Osteoblast (primary cell): ENCODE results near the gene KREMEN1. TPM values are rescaled to one million over a fixed set of nuclear protein-coding genes. Genes with fewer than 3 reads are reported as not detected.

Experiments
- DNase-seq: peaks from one replicate; pipeline ENCODE4 v3.0.0; 2011; ENCODE audit warnings: low spot score, mixed read lengths; ENCODE audit not compliant: insufficient read length; ENCODE audit errors: missing footprints
- H2AFZ ChIP-seq: 2 replicates; pipeline ENCODE4 v1.6.0; 2011; ENCODE audit warnings: mild to moderate bottlenecking, low read length
- H3K27ac ChIP-seq: 2 replicates; pipeline ENCODE4 v1.5.1; 2011; ENCODE audit warnings: mild to moderate bottlenecking, low read depth, low read length, moderate library complexity
- H3K27me3 ChIP-seq: 2 replicates; pipeline ENCODE4 v1.6.0; 2012; ENCODE audit warnings: mild to moderate bottlenecking, control low read depth, inconsistent platforms, low read length, moderate library complexity; ENCODE audit not compliant: insufficient read depth
- H3K36me3 ChIP-seq: 2 replicates; pipeline ENCODE4 v1.5.1; 2011; ENCODE audit warnings: mild to moderate bottlenecking, low read length, control low read depth, moderate library complexity; ENCODE audit not compliant: insufficient read depth
- H3K4me1 ChIP-seq: 2 replicates; pipeline ENCODE4 v1.5.1; 2011; ENCODE audit warnings: mild to moderate bottlenecking, low read length, control low read depth, moderate library complexity; ENCODE audit not compliant: insufficient read depth
- H3K4me2 ChIP-seq: 2 replicates; pipeline ENCODE4 v1.6.0; 2011; ENCODE audit warnings: mild to moderate bottlenecking, low read length; ENCODE audit not compliant: insufficient read depth
- H3K4me3 ChIP-seq: fragments of 200-600 bp; sonication (generic); 3 replicates; pipeline ENCODE4 v1.5.1; 2012; ENCODE audit warnings: mild to moderate bottlenecking, low read length, inconsistent platforms; ENCODE audit not compliant: insufficient read depth
- H3K79me2 ChIP-seq: 2 replicates; pipeline ENCODE4 v1.6.0; 2012; ENCODE audit warnings: mild to moderate bottlenecking, low read length, control low read depth, inconsistent platforms; ENCODE audit not compliant: insufficient read depth
- H3K9me3 ChIP-seq: 2 replicates; pipeline ENCODE4 v1.5.1; 2011; ENCODE audit warnings: low read depth, low read length, control low read depth
- H4K20me1 ChIP-seq: 2 replicates; pipeline ENCODE4 v1.6.0; 2012; ENCODE audit warnings: mild to moderate bottlenecking, low read length, control low read depth; ENCODE audit not compliant: insufficient read depth
- total RNA-seq: library from RNA; depleted of rRNA; stranded (reverse); fragments of >200 nt; gene quantifications from 2 replicates; pipeline ENCODE4 v1.2.3, GENCODE V29; 2012
- TF ChIP-seq, protein P1 (sequence below): IDR thresholded peaks from 2 replicates; pipeline ENCODE4 v1.5.1; 2011; ENCODE audit warnings: mild to moderate bottlenecking, low read depth, low read length, moderate library complexity; ENCODE audit errors: extremely low read depth

KREMEN1 gene
- total RNA-seq, 1 donor = 6.5 TPM

DNA sequence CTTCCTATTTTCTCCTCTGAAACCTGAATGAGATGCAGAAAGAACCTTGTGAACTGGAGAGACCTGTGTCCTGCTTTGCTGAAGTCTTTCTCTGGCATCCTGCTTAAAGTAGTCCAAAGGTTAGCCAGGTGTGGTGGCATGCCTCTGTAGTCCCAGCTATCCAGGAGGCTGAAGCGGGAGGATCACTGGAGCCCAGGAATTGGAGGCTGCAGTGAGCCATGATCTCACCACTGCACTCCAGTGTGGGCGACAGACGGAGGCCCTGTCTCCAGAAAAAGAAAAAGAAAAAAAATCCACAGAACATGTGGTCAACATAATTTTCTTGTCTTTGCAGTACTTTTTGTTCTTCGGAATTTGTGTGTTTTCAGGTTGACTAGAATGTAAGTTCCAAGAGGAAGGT lies 2.3 kb upstream of the KREMEN1 start:
- Histone ChIP-seq H3K27me3 (peaks cover 17% of the 10 kb centered on the region), H3K4me2 (no peak overlapping the region), H3K79me2 (no peaks in the 10 kb centered on the region), H3K4me1 (peaks cover 8% of the 10 kb centered on the region), H3K27ac (no peak overlapping the region), H3K36me3 (no peaks in the 10 kb centered on the region), H3K4me3 (no peak overlapping the region), H3K9me3 (no peaks in the 10 kb centered on the region), H4K20me1 (no peaks in the 10 kb centered on the region), H2AFZ (no peak overlapping the region)
- no peak for DNase-seq
- TF ChIP-seq, protein P1, sequence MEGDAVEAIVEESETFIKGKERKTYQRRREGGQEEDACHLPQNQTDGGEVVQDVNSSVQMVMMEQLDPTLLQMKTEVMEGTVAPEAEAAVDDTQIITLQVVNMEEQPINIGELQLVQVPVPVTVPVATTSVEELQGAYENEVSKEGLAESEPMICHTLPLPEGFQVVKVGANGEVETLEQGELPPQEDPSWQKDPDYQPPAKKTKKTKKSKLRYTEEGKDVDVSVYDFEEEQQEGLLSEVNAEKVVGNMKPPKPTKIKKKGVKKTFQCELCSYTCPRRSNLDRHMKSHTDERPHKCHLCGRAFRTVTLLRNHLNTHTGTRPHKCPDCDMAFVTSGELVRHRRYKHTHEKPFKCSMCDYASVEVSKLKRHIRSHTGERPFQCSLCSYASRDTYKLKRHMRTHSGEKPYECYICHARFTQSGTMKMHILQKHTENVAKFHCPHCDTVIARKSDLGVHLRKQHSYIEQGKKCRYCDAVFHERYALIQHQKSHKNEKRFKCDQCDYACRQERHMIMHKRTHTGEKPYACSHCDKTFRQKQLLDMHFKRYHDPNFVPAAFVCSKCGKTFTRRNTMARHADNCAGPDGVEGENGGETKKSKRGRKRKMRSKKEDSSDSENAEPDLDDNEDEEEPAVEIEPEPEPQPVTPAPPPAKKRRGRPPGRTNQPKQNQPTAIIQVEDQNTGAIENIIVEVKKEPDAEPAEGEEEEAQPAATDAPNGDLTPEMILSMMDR = no peak

DNA sequence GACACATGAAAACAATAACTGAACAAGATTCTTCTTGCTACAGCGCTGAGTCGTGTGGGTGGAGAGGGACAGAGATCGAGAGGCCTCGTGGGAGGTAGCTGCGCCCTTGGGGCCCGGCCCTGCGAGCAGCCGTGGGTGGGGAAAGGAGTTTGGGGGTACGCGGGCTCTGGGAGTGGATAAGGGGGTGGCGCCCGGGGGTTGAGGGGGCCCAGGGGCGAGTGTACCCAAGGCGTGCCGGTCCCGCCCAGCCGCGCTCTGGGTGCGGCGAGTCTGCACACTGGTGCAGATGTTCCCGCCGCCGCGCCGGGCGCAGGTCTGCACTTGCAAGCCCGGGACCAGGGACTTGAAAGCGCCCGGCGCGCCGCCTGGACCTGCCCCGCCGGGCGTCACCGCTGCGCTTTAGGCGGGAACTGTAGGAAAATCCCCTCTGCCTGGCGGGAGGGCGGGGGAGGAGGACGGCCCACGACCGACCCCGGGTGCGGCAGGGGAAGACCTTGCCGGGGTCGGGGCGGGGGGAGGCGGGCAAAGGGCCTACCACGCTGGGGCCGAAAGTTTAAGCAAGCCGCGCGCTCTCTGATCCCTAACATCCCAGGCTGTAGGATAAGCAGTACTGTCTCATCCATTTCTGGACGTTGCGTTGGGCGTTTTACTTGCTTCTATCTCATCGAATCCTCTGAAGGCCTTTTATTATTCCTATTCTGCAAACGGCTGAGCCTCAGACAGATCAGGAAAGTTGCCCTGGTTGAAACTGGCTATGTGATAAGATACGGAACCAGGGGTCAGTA lies 1.4 kb upstream of the KREMEN1 start:
- no peaks in the 10 kb centered on the region for H3K9me3 ChIP-seq
- DNase-seq = peak; percentile 73
- no peaks in the 10 kb centered on the region for H3K36me3 ChIP-seq
- H4K20me1 ChIP-seq = no peaks in the 10 kb centered on the region
- TF ChIP-seq, protein P1 = no peak
- H3K27ac ChIP-seq = no peak overlapping the region
- peaks cover 8% of the 10 kb centered on the region for H3K4me1 ChIP-seq
- peak overlapping the region; percentile 82 for H3K4me2 ChIP-seq
- no peaks in the 10 kb centered on the region for H3K79me2 ChIP-seq
- no peak overlapping the region for H2AFZ ChIP-seq
- H3K27me3 ChIP-seq = peaks cover 17% of the 10 kb centered on the region
- no peak overlapping the region for H3K4me3 ChIP-seq

DNA sequence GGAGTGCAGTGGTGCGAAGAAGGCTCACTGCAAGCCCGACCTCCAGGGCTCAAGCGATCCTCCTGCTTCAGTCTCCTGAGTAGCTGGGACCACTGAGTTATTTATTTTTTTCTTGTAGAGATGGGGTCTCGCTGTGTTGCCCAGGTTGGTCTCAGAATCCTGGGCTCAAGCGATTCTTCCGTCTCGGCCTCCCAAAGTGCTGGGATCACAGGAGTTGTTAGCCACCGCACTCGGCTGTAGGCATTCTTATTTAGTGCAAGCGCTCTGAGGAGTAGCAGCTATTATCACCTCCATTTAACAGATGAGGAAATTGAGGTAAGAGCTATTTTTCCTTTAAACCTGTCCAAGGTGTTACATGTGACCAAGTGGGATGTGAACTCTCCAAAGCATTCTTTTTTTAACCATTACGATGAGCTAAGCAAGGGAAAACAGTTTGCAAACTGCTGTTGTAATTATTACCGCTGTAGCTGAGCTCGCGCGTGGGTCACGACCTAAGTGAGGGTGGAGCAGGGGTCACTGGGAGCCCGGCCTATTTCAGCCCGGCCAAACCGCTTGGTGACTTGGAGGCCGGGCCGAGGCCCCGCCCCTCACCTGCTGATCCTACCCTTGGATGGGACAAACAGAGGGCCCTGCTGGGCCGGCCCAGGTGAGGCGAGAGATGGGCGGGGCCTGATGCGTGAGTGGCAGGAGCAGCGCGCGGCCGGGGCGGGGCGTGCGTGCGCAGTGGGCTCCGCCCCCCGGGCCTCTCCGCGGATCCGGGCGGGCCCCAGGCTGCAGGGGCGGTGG lies 449 bp upstream of the KREMEN1 start:
- TF ChIP-seq, protein P1 = no peak
- peak overlapping the region; percentile 82 for H3K4me2 ChIP-seq
- H3K4me3 ChIP-seq = peak overlapping the region; percentile 68
- H3K4me1 ChIP-seq = peaks cover 8% of the 10 kb centered on the region
- no peak overlapping the region for H3K27ac ChIP-seq
- H3K27me3 ChIP-seq = peaks cover 14% of the 10 kb centered on the region
- no peaks in the 10 kb centered on the region for H3K9me3 ChIP-seq
- no peaks in the 10 kb centered on the region for H4K20me1 ChIP-seq
- H3K36me3 ChIP-seq = no peaks in the 10 kb centered on the region
- no peaks in the 10 kb centered on the region for H3K79me2 ChIP-seq
- DNase-seq = peak; percentile 99
- H2AFZ ChIP-seq = no peak overlapping the region
